Erythroblast (primary cell): ENCODE measurements around the gene FILIP1.

Experiments
- GATA1 ChIP-seq: IDR thresholded peaks from 2 replicates; pipeline ENCODE4 v1.6.1; 2011; ENCODE audit warnings: low read depth, mild to moderate bottlenecking, control low read depth, low read length, moderate library complexity
- POLR2A ChIP-seq: IDR thresholded peaks from 2 replicates; pipeline ENCODE4 v1.6.1; 2011; ENCODE audit warnings: mild to moderate bottlenecking, low read length

GRCh38 chr6:75246386-75246785 lies 247.2 kb downstream of the FILIP1 start:
- TF ChIP-seq POLR2A (no peak), GATA1 (no peak)
